Progenitor cell of endocrine pancreas (in vitro differentiated cells): Measurements from ENCODE around the gene AOC3. TPM values are rescaled to one million over a fixed set of nuclear protein-coding genes. Genes with fewer than 3 reads are reported as not detected.

Experiments
- DNase-seq: peaks from one replicate; pipeline ENCODE4 v3.0.0; 2021; ENCODE audit warnings: low spot score; ENCODE audit not compliant: unreplicated experiment
- H3K27ac Mint-ChIP-seq: 2 replicates; pipeline ENCODE4 v1.8.0; 2021; ENCODE audit warnings: mild to moderate bottlenecking, moderate library complexity, mixed read lengths
- H3K27me3 Mint-ChIP-seq: 2 replicates; pipeline ENCODE4 v1.8.0; 2021; ENCODE audit warnings: mixed read lengths
- H3K36me3 Mint-ChIP-seq: 2 replicates; pipeline ENCODE4 v1.8.0; 2022; ENCODE audit warnings: mixed read lengths; ENCODE audit not compliant: insufficient read depth
- H3K4me1 Mint-ChIP-seq: 2 replicates; pipeline ENCODE4 v1.8.0; 2021; ENCODE audit warnings: low read depth, mixed read lengths
- H3K4me3 Mint-ChIP-seq: 2 replicates; pipeline ENCODE4 v1.8.0; 2021; ENCODE audit warnings: low read depth, mild to moderate bottlenecking, moderate library complexity, mixed read lengths
- H3K9me3 Mint-ChIP-seq: 2 replicates; pipeline ENCODE4 v1.8.0; 2021; ENCODE audit warnings: low read depth, mixed read lengths
- CTCF ChIP-seq: fragments of 200-600 bp; sonication (generic); IDR thresholded peaks from one replicate; pipeline ENCODE4 v1.5.0; 2021; ENCODE audit warnings: antibody characterized with exemption, mild to moderate bottlenecking; ENCODE audit not compliant: unreplicated experiment
- long read RNA-seq: library from polyadenylated mRNA; unstranded; transcript quantifications from one replicate; pipeline ENCODE4 v2.0.0, GENCODE V29; 2020
- total RNA-seq: library from RNA; stranded (reverse); gene quantifications from 2 replicates; pipeline ENCODE4 v1.2.1, GENCODE V29; 2021

AOC3 gene
- total RNA-seq = 1.2 and 2.6 TPM in 2 replicates
- long read RNA-seq = 0 reads

GRCh38 chr17:42850954-42851353 lies at the start of gene AOC3:
AOC3 (plus strand) TSS chr17:42851199; CDS start chr17:42851344, 145 bp downstream.
- Mint-ChIP-seq H3K27ac (no peak within 1 kb of the TSS), H3K36me3 (no peaks in the 10 kb centered on the region), H3K4me3 (no peak within 1 kb of the TSS), H3K4me1 (no peaks in the 10 kb centered on the region), H3K27me3 (peaks cover 4% of the 10 kb centered on the region), H3K9me3 (no peaks in the 10 kb centered on the region)
- no peak for DNase-seq
- no peak for TF ChIP-seq CTCF

- H3K9me3 Mint-ChIP-seq = peaks cover 4% of the 10 kb centered on the region
- TF ChIP-seq CTCF = no peak
- H3K4me3 Mint-ChIP-seq = no peak overlapping the region
- DNase-seq = no peak
- peaks cover 2% of the 10 kb centered on the region for H3K36me3 Mint-ChIP-seq
- H3K4me1 Mint-ChIP-seq = peaks cover 22% of the 10 kb centered on the region
- H3K27me3 Mint-ChIP-seq = no peaks in the 10 kb centered on the region
- H3K27ac Mint-ChIP-seq = peak overlapping the region; percentile 57
Observed at GRCh38 chr17:42803074-42803883, 47.7 kb upstream of the AOC3 start.

- Mint-ChIP-seq H3K36me3 (no peaks in the 10 kb centered on the region), H3K27ac (peak overlapping the region; percentile 60), H3K4me1 (peaks cover 18% of the 10 kb centered on the region), H3K27me3 (no peaks in the 10 kb centered on the region), H3K9me3 (no peaks in the 10 kb centered on the region), H3K4me3 (no peak overlapping the region)
- no peak for DNase-seq
- no peak for TF ChIP-seq CTCF
Observed at GRCh38 chr17:42804918-42805367, 46.1 kb upstream of the AOC3 start.

GRCh38 chr17:42806249-42806648 lies 44.8 kb upstream of the AOC3 start:
- Mint-ChIP-seq H3K4me1 (peaks cover 18% of the 10 kb centered on the region), H3K4me3 (no peak overlapping the region), H3K9me3 (no peaks in the 10 kb centered on the region), H3K36me3 (peaks cover 5% of the 10 kb centered on the region), H3K27me3 (no peaks in the 10 kb centered on the region), H3K27ac (no peak overlapping the region)
- no peak for DNase-seq
- no peak for TF ChIP-seq CTCF

GRCh38 chr17:42809250-42809649 lies 41.7 kb upstream of the AOC3 start:
- Mint-ChIP-seq H3K27ac (no peak overlapping the region), H3K27me3 (no peaks in the 10 kb centered on the region), H3K4me1 (peaks cover 8% of the 10 kb centered on the region), H3K4me3 (no peak overlapping the region), H3K9me3 (no peaks in the 10 kb centered on the region), H3K36me3 (peaks cover 13% of the 10 kb centered on the region)
- TF ChIP-seq CTCF = no peak
- no peak for DNase-seq
